HG03432 (cell line): Measurements from ENCODE around the gene KCTD19.
A peak's percentile ranks its signal among the peaks of the same experiment; 100 is the strongest.

Experiments used
- ATAC-seq: cut with Tn5 transposase; IDR thresholded peaks from one replicate; pipeline ENCODE4 v1.9.1; 2021; ENCODE audit warnings: mild to moderate bottlenecking, moderate library complexity; ENCODE audit not compliant: unreplicated experiment

The KCTD19 gene

GRCh38 chr16:67283826-67284555 lies 42.5 kb downstream of the KCTD19 start:
- no peak for ATAC-seq

- no peak for ATAC-seq
Measured at GRCh38 chr16:67283039-67283825, 43.3 kb downstream of the KCTD19 start.

- no peak for ATAC-seq
Measured at GRCh38 chr16:67282447-67282805, 44.1 kb downstream of the KCTD19 start.

GRCh38 chr16:67281536-67282446 lies 44.8 kb downstream of the KCTD19 start:
- ATAC-seq = no peak

- ATAC-seq = no peak
Measured at GRCh38 chr16:67280090-67281015, 46.2 kb downstream of the KCTD19 start.

- ATAC-seq = peak; percentile 88
Measured at GRCh38 chr16:67279296-67280089, 47.0 kb downstream of the KCTD19 start, which contains the start of gene PLEKHG4. TSS of gene PLEKHG4 (plus strand) at chr16:67279532. CDS start at chr16:67280045, 513 bp downstream.

- ATAC-seq = peak; percentile 47
Measured at GRCh38 chr16:67278773-67279295, 47.7 kb downstream of the KCTD19 start.

- ATAC-seq = no peak
Measured at GRCh38 chr16:67277999-67278772, 48.4 kb downstream of the KCTD19 start.

- no peak for ATAC-seq
Measured at GRCh38 chr16:67277294-67277998, 49.1 kb downstream of the KCTD19 start.

- no peak for ATAC-seq
Measured at GRCh38 chr16:67275321-67275720, 51.2 kb downstream of the KCTD19 start.

- ATAC-seq = no peak
Measured at GRCh38 chr16:67271446-67271845, 55.1 kb downstream of the KCTD19 start.

- no peak for ATAC-seq
Measured at GRCh38 chr16:67270931-67271338, 55.6 kb downstream of the KCTD19 start.

GRCh38 chr16:67269766-67270165 lies 56.8 kb downstream of the KCTD19 start:
- ATAC-seq = no peak

- ATAC-seq = no peak
Measured at GRCh38 chr16:67268136-67268579, 58.4 kb downstream of the KCTD19 start.

- ATAC-seq = no peak
Measured at GRCh38 chr16:67265834-67266233, 60.7 kb downstream of the KCTD19 start.

GRCh38 chr16:67264866-67265265 lies 61.7 kb downstream of the KCTD19 start:
- ATAC-seq = no peak

GRCh38 chr16:67264277-67264676 lies 62.3 kb downstream of the KCTD19 start:
- no peak for ATAC-seq

GRCh38 chr16:67263201-67263600 lies 63.3 kb downstream of the KCTD19 start:
- no peak for ATAC-seq
